Measurements from ENCODE around the gene SHB.

SHB gene

GRCh38 chr9:38009990-38010389 lies 59.0 kb downstream of the SHB start:
- Histone ChIP-seq H3K9me3 (ENCODE audit: control insufficient read depth, insufficient read depth, low read length) (no peaks in the 10 kb centered on the region), H3K27ac (ENCODE audit: low read depth, low read length) (no peak overlapping the region), H3K9ac (ENCODE audit: low read depth, low read length) (no peak overlapping the region), H3K4me3 (ENCODE audit: low read depth, low read length) (no peak overlapping the region), H3K36me3 (ENCODE audit: control insufficient read depth, insufficient read depth, low read length) (no peaks in the 10 kb centered on the region), H3K4me1 (ENCODE audit: control insufficient read depth, insufficient read depth, low read length) (peaks cover 20% of the 10 kb centered on the region), H3K27me3 (ENCODE audit: control insufficient read depth, insufficient read depth, low read length) (no peaks in the 10 kb centered on the region)

- Histone ChIP-seq H3K27me3 (ENCODE audit: control insufficient read depth, insufficient read depth, low read length) (no peaks in the 10 kb centered on the region), H3K36me3 (ENCODE audit: control insufficient read depth, insufficient read depth, low read length) (no peaks in the 10 kb centered on the region), H3K9ac (ENCODE audit: low read depth, low read length) (no peak overlapping the region), H3K27ac (ENCODE audit: low read depth, low read length) (peak overlapping the region; percentile 86), H3K4me1 (ENCODE audit: control insufficient read depth, insufficient read depth, low read length) (peaks cover 20% of the 10 kb centered on the region), H3K9me3 (ENCODE audit: control insufficient read depth, insufficient read depth, low read length) (no peaks in the 10 kb centered on the region), H3K4me3 (ENCODE audit: low read depth, low read length) (no peak overlapping the region)
These were observed 60.0 kb downstream of the SHB start for GRCh38 chr9:38009035-38009501.

GRCh38 chr9:38008168-38009034 lies 60.6 kb downstream of the SHB start:
- peak overlapping the region; percentile 86 for H3K27ac ChIP-seq (ENCODE audit: low read depth, low read length)
- no peak overlapping the region for H3K9ac ChIP-seq (ENCODE audit: low read depth, low read length)
- H3K4me1 ChIP-seq (ENCODE audit: control insufficient read depth, insufficient read depth, low read length): peaks cover 18% of the 10 kb centered on the region

GRCh38 chr9:38007016-38007415 lies 62.0 kb downstream of the SHB start:
- H3K27ac ChIP-seq (ENCODE audit: low read depth, low read length): no peak overlapping the region
- H3K36me3 ChIP-seq (ENCODE audit: control insufficient read depth, insufficient read depth, low read length): no peaks in the 10 kb centered on the region
- no peaks in the 10 kb centered on the region for H3K27me3 ChIP-seq (ENCODE audit: control insufficient read depth, insufficient read depth, low read length)
- no peaks in the 10 kb centered on the region for H3K9me3 ChIP-seq (ENCODE audit: control insufficient read depth, insufficient read depth, low read length)
- H3K4me1 ChIP-seq (ENCODE audit: control insufficient read depth, insufficient read depth, low read length): peaks cover 16% of the 10 kb centered on the region
- no peak overlapping the region for H3K9ac ChIP-seq (ENCODE audit: low read depth, low read length)
- no peak overlapping the region for H3K4me3 ChIP-seq (ENCODE audit: low read depth, low read length)

More at GRCh38 chr9:38008168-38009034, 60.6 kb downstream of the SHB start:
- Histone ChIP-seq H3K27me3 (ENCODE audit: control insufficient read depth, insufficient read depth, low read length) (no peaks in the 10 kb centered on the region), H3K9me3 (ENCODE audit: control insufficient read depth, insufficient read depth, low read length) (no peaks in the 10 kb centered on the region), H3K4me3 (ENCODE audit: low read depth, low read length) (no peak overlapping the region), H3K36me3 (ENCODE audit: control insufficient read depth, insufficient read depth, low read length) (no peaks in the 10 kb centered on the region)

GRCh38 chr9:38006163-38006562 lies 62.9 kb downstream of the SHB start:
- Histone ChIP-seq H3K4me1 (ENCODE audit: control insufficient read depth, insufficient read depth, low read length) (peaks cover 16% of the 10 kb centered on the region), H3K27me3 (ENCODE audit: control insufficient read depth, insufficient read depth, low read length) (no peaks in the 10 kb centered on the region), H3K9me3 (ENCODE audit: control insufficient read depth, insufficient read depth, low read length) (no peaks in the 10 kb centered on the region), H3K36me3 (ENCODE audit: control insufficient read depth, insufficient read depth, low read length) (no peaks in the 10 kb centered on the region), H3K9ac (ENCODE audit: low read depth, low read length) (no peak overlapping the region), H3K27ac (ENCODE audit: low read depth, low read length) (no peak overlapping the region), H3K4me3 (ENCODE audit: low read depth, low read length) (no peak overlapping the region)

- Histone ChIP-seq H3K36me3 (ENCODE audit: control insufficient read depth, insufficient read depth, low read length) (no peaks in the 10 kb centered on the region), H3K9ac (ENCODE audit: low read depth, low read length) (no peak overlapping the region), H3K4me3 (ENCODE audit: low read depth, low read length) (no peak overlapping the region), H3K4me1 (ENCODE audit: control insufficient read depth, insufficient read depth, low read length) (peaks cover 16% of the 10 kb centered on the region), H3K27me3 (ENCODE audit: control insufficient read depth, insufficient read depth, low read length) (no peaks in the 10 kb centered on the region), H3K9me3 (ENCODE audit: control insufficient read depth, insufficient read depth, low read length) (no peaks in the 10 kb centered on the region), H3K27ac (ENCODE audit: low read depth, low read length) (no peak overlapping the region)
These were observed 64.0 kb downstream of the SHB start for GRCh38 chr9:38004809-38005560.

GRCh38 chr9:38003946-38004808 lies 64.8 kb downstream of the SHB start:
- H3K27me3 ChIP-seq (ENCODE audit: control insufficient read depth, insufficient read depth, low read length): no peaks in the 10 kb centered on the region
- no peak overlapping the region for H3K27ac ChIP-seq (ENCODE audit: low read depth, low read length)
- no peaks in the 10 kb centered on the region for H3K9me3 ChIP-seq (ENCODE audit: control insufficient read depth, insufficient read depth, low read length)
- H3K4me1 ChIP-seq (ENCODE audit: control insufficient read depth, insufficient read depth, low read length): peaks cover 19% of the 10 kb centered on the region
- H3K36me3 ChIP-seq (ENCODE audit: control insufficient read depth, insufficient read depth, low read length): no peaks in the 10 kb centered on the region
- no peak overlapping the region for H3K4me3 ChIP-seq (ENCODE audit: low read depth, low read length)
- H3K9ac ChIP-seq (ENCODE audit: low read depth, low read length): no peak overlapping the region

- Histone ChIP-seq H3K4me1 (ENCODE audit: control insufficient read depth, insufficient read depth, low read length) (peaks cover 13% of the 10 kb centered on the region), H3K27me3 (ENCODE audit: control insufficient read depth, insufficient read depth, low read length) (no peaks in the 10 kb centered on the region), H3K9ac (ENCODE audit: low read depth, low read length) (no peak overlapping the region)
These were observed 65.8 kb downstream of the SHB start for GRCh38 chr9:38003230-38003629.

GRCh38 chr9:38001430-38001829 lies 67.6 kb downstream of the SHB start:
- no peaks in the 10 kb centered on the region for H3K9me3 ChIP-seq (ENCODE audit: control insufficient read depth, insufficient read depth, low read length)
- H3K4me1 ChIP-seq (ENCODE audit: control insufficient read depth, insufficient read depth, low read length): 0 out of 2 replicates have a peak, but pooled peaks cover 5% of the 10 kb centered on the region
- H3K9ac ChIP-seq (ENCODE audit: low read depth, low read length): no peak overlapping the region
- no peaks in the 10 kb centered on the region for H3K27me3 ChIP-seq (ENCODE audit: control insufficient read depth, insufficient read depth, low read length)
- no peak overlapping the region for H3K27ac ChIP-seq (ENCODE audit: low read depth, low read length)
- no peak overlapping the region for H3K4me3 ChIP-seq (ENCODE audit: low read depth, low read length)
- H3K36me3 ChIP-seq (ENCODE audit: control insufficient read depth, insufficient read depth, low read length): no peaks in the 10 kb centered on the region

More at GRCh38 chr9:38003230-38003629, 65.8 kb downstream of the SHB start:
- Histone ChIP-seq H3K27ac (ENCODE audit: low read depth, low read length) (no peak overlapping the region), H3K36me3 (ENCODE audit: control insufficient read depth, insufficient read depth, low read length) (no peaks in the 10 kb centered on the region), H3K9me3 (ENCODE audit: control insufficient read depth, insufficient read depth, low read length) (no peaks in the 10 kb centered on the region), H3K4me3 (ENCODE audit: low read depth, low read length) (no peak overlapping the region)

- no peak overlapping the region for H3K4me3 ChIP-seq (ENCODE audit: low read depth, low read length)
- H3K27me3 ChIP-seq (ENCODE audit: control insufficient read depth, insufficient read depth, low read length): no peaks in the 10 kb centered on the region
- no peak overlapping the region for H3K27ac ChIP-seq (ENCODE audit: low read depth, low read length)
- H3K9ac ChIP-seq (ENCODE audit: low read depth, low read length): no peak overlapping the region
- no peaks in the 10 kb centered on the region for H3K9me3 ChIP-seq (ENCODE audit: control insufficient read depth, insufficient read depth, low read length)
- H3K4me1 ChIP-seq (ENCODE audit: control insufficient read depth, insufficient read depth, low read length): 0 out of 2 replicates have a peak, but pooled peaks cover 5% of the 10 kb centered on the region
- no peaks in the 10 kb centered on the region for H3K36me3 ChIP-seq (ENCODE audit: control insufficient read depth, insufficient read depth, low read length)
These were observed 68.3 kb downstream of the SHB start for GRCh38 chr9:38000735-38001134.

All from HUES48 (cell line).